Activated effector memory CD4-positive, alpha-beta T cell treated with anti-CD3 and anti-CD28 coated beads, Interleukin-2, amount 50 U/mL, for 16 hours (primary cell): ENCODE measurements around the gene GPATCH1.
"Not testable (repeated sequence)": the region's sequence is repeated elsewhere in the genome, so short reads cannot be mapped to it uniquely, and the experiment has no call there.

Experiments
- DNase-seq: peaks from one replicate; pipeline ENCODE4 v3.0.0-alpha.2; 2020

Gene GPATCH1

GRCh38 chr19:33124207-33125098 is 43.5 kb downstream of the GPATCH1 start:
- no peak for DNase-seq

- peak; percentile 81 for DNase-seq
These were observed 45.0 kb downstream of the GPATCH1 start for GRCh38 chr19:33125929-33126388.

GRCh38 chr19:33126712-33127111 is 45.7 kb downstream of the GPATCH1 start:
- not testable (repeated sequence) for DNase-seq

GRCh38 chr19:33129901-33130300 is 48.9 kb downstream of the GPATCH1 start:
- no peak for DNase-seq

GRCh38 chr19:33130433-33130832 is 49.5 kb downstream of the GPATCH1 start:
- DNase-seq, result no peak

- DNase-seq, result no peak
These were observed 51.0 kb downstream of the GPATCH1 start, which contains the start of gene WDR88 for GRCh38 chr19:33132021-33132420. Gene WDR88 (plus strand): TSS chr19:33132114. CDS start chr19:33132170, 56 bp downstream.

- DNase-seq, result no peak
These were observed 51.4 kb downstream of the GPATCH1 start for GRCh38 chr19:33132425-33132824.

GRCh38 chr19:33133438-33134031 is 52.6 kb downstream of the GPATCH1 start:
- DNase-seq, result no peak

- peak; percentile 81 for DNase-seq
These were observed 53.6 kb downstream of the GPATCH1 start for GRCh38 chr19:33134571-33135041.

- no peak for DNase-seq
These were observed 58.2 kb downstream of the GPATCH1 start for GRCh38 chr19:33139165-33139564.

GRCh38 chr19:33143897-33144405 is 63.0 kb downstream of the GPATCH1 start:
- peak; percentile 84 for DNase-seq

GRCh38 chr19:33146209-33146608 is 65.2 kb downstream of the GPATCH1 start:
- DNase-seq, result no peak

GRCh38 chr19:33147538-33147937 is 66.6 kb downstream of the GPATCH1 start:
- DNase-seq, result no peak

GRCh38 chr19:33150852-33151518 is 70.0 kb downstream of the GPATCH1 start:
- no peak for DNase-seq

GRCh38 chr19:33152176-33152575 is 71.2 kb downstream of the GPATCH1 start:
- no peak for DNase-seq

- DNase-seq, result not testable (repeated sequence)
These were observed 71.6 kb downstream of the GPATCH1 start for GRCh38 chr19:33152625-33153024.

GRCh38 chr19:33154313-33154712 is 73.3 kb downstream of the GPATCH1 start:
- DNase-seq, result not testable (repeated sequence)

- DNase-seq, result no peak
These were observed 75.4 kb downstream of the GPATCH1 start for GRCh38 chr19:33156334-33156733.

- no peak for DNase-seq
These were observed 76.9 kb downstream of the GPATCH1 start for GRCh38 chr19:33157906-33158305.

GRCh38 chr19:33158365-33158764 is 77.4 kb downstream of the GPATCH1 start:
- DNase-seq, result no peak

GRCh38 chr19:33159149-33159548 is 78.2 kb downstream of the GPATCH1 start:
- no peak for DNase-seq

- no peak for DNase-seq
These were observed 78.9 kb downstream of the GPATCH1 start for GRCh38 chr19:33159893-33160292.

- DNase-seq, result no peak
These were observed 80.2 kb downstream of the GPATCH1 start for GRCh38 chr19:33161201-33161600.
